HEK293 (cell line): ENCODE measurements around the gene PEPD.
A peak's percentile ranks its signal among the peaks of the same experiment; 100 is the strongest.

Source experiments
- CTCF ChIA-PET: fragments of 350-600 bp; formaldehyde crosslinking; extraction: SDS; loops from one replicate; lab custom pipeline; 2021; ENCODE audit warnings: antibody characterized with exemption; lab: Yijun Ruan, JAX
- POLR2A ChIA-PET: fragments of 300-600 bp; formaldehyde crosslinking; extraction: SDS; loops from one replicate; lab custom pipeline; 2020; ENCODE audit warnings: antibody characterized with exemption, inconsistent platforms; lab: Yijun Ruan, JAX
- H3K27ac ChIP-seq: fragments of 200-500 bp; sonication (Bioruptor generic); 2 replicates; pipeline ENCODE4 v1.5.1; 2014; ENCODE audit warnings: low read depth, low read length, control low read depth, inconsistent platforms; ENCODE audit errors: extremely low read depth
- H3K36me3 ChIP-seq, 2 experiments: fragments of 200-500 bp in 1 of 2; sonication (Bioruptor generic) in 1 of 2; 1 replicate in 1 of 2; 2 replicates in 1 of 2; pipeline ENCODE4 v1.5.1; 2014 to 2017; ENCODE audit warnings: inconsistent platforms in 2 of 2, low read length in 2 of 2; ENCODE audit not compliant: control insufficient read depth in 2 of 2, insufficient read depth in 1 of 2
- H3K4me1 ChIP-seq: fragments of 200-500 bp; sonication (Bioruptor generic); 2 replicates; pipeline ENCODE4 v1.5.1; 2014; ENCODE audit warnings: mild to moderate bottlenecking, low read length, inconsistent platforms; ENCODE audit not compliant: control insufficient read depth, insufficient read depth
- H3K4me3 ChIP-seq: 2 replicates; pipeline ENCODE4 v1.5.1; 2011; ENCODE audit warnings: low read depth, mild to moderate bottlenecking, control low read depth, low read length, moderate library complexity
- H3K9me3 ChIP-seq: fragments of 200-500 bp; sonication (Bioruptor generic); 2 replicates; pipeline ENCODE4 v1.5.1; 2014; ENCODE audit warnings: low read depth, low read length, inconsistent platforms; ENCODE audit not compliant: control insufficient read depth, insufficient read depth
- GLI2 ChIP-seq: fragments of 450-650 bp; formaldehyde crosslinking; IDR thresholded peaks from 2 replicates; pipeline ENCODE4; 2017; ENCODE audit warnings: missing biosample characterization, missing genetic modification characterization, low read depth, borderline replicate concordance
- ZBTB48 ChIP-seq: fragments of 450-650 bp; formaldehyde crosslinking; IDR thresholded peaks from 2 replicates; pipeline ENCODE4 v1.5.1; 2016; ENCODE audit warnings: missing biosample characterization, missing genetic modification characterization
- ZFP41 ChIP-seq: fragments of 450-650 bp; formaldehyde crosslinking; IDR thresholded peaks from 2 replicates; pipeline ENCODE4 v1.5.1; 2016; ENCODE audit warnings: missing biosample characterization, missing genetic modification characterization, borderline replicate concordance
- ZNF274 ChIP-seq, 2 experiments: fragments of 200-500 bp in 1 of 2; fragments of 450-650 bp in 1 of 2; sonication (Bioruptor generic) in 1 of 2; formaldehyde crosslinking in 1 of 2; IDR thresholded peaks; 2 replicates each; pipeline versions ENCODE4 v1.5.1 to v1.6.1; 2014 to 2016; ENCODE audit warnings: borderline replicate concordance in 1 of 2, inconsistent platforms in 1 of 2, low read length in 1 of 2, missing biosample characterization in 1 of 2, missing genetic modification characterization in 1 of 2
- ZNF398 ChIP-seq: fragments of 450-650 bp; formaldehyde crosslinking; IDR thresholded peaks from 2 replicates; pipeline ENCODE4 v1.5.1; 2017; ENCODE audit warnings: missing biosample characterization, missing genetic modification characterization
- ZNF404 ChIP-seq: fragments of 450-650 bp; formaldehyde crosslinking; IDR thresholded peaks from 2 replicates; pipeline ENCODE4 v1.5.1; 2017; ENCODE audit warnings: missing biosample characterization, missing genetic modification characterization
- ZNF529 ChIP-seq: fragments of 450-650 bp; formaldehyde crosslinking; IDR thresholded peaks from 2 replicates; pipeline ENCODE4 v1.5.1; 2017; ENCODE audit warnings: missing genetic modification characterization, missing biosample characterization; ENCODE audit not compliant: insufficient replicate concordance
- ZNF548 ChIP-seq: fragments of 450-650 bp; formaldehyde crosslinking; IDR thresholded peaks from 2 replicates; pipeline ENCODE4 v1.5.1; 2016; ENCODE audit warnings: missing biosample characterization, missing genetic modification characterization
- ZNF645 ChIP-seq: fragments of 450-650 bp; formaldehyde crosslinking; IDR thresholded peaks from 2 replicates; pipeline ENCODE4; 2016; ENCODE audit warnings: missing biosample characterization, missing genetic modification characterization
- ZNF670 ChIP-seq: fragments of 450-650 bp; formaldehyde crosslinking; IDR thresholded peaks from 2 replicates; pipeline ENCODE4 v1.5.1; 2016; ENCODE audit warnings: missing biosample characterization, missing genetic modification characterization, low read depth
- ZNF830 ChIP-seq: fragments of 450-650 bp; IDR thresholded peaks from 2 replicates; pipeline ENCODE4 v1.5.0; 2018; ENCODE audit warnings: missing biosample characterization, missing genetic modification characterization, low read depth, mild to moderate bottlenecking, moderate library complexity
- ZSCAN30 ChIP-seq: fragments of 450-650 bp; IDR thresholded peaks from 2 replicates; pipeline ENCODE4 v1.5.1; 2018; ENCODE audit warnings: missing biosample characterization, mild to moderate bottlenecking, missing genetic modification characterization, moderate library complexity
- TF ChIP-seq, protein P1 (sequence below): fragments of 450-650 bp; formaldehyde crosslinking; conservative IDR thresholded peaks from 2 replicates; pipeline ENCODE4 v1.5.1; 2016; ENCODE audit warnings: low read depth, missing biosample characterization, missing genetic modification characterization
- TF ChIP-seq, protein P2 (sequence below): fragments of 450-650 bp; formaldehyde crosslinking; IDR thresholded peaks from 2 replicates; pipeline ENCODE4 v1.5.1; 2016; ENCODE audit warnings: missing biosample characterization, missing genetic modification characterization, borderline replicate concordance
- TF ChIP-seq, protein P3 (sequence below): fragments of 450-650 bp; formaldehyde crosslinking; IDR thresholded peaks from 2 replicates; pipeline ENCODE4 v1.5.1; 2016; ENCODE audit warnings: missing biosample characterization, missing genetic modification characterization

The PEPD gene

DNA sequence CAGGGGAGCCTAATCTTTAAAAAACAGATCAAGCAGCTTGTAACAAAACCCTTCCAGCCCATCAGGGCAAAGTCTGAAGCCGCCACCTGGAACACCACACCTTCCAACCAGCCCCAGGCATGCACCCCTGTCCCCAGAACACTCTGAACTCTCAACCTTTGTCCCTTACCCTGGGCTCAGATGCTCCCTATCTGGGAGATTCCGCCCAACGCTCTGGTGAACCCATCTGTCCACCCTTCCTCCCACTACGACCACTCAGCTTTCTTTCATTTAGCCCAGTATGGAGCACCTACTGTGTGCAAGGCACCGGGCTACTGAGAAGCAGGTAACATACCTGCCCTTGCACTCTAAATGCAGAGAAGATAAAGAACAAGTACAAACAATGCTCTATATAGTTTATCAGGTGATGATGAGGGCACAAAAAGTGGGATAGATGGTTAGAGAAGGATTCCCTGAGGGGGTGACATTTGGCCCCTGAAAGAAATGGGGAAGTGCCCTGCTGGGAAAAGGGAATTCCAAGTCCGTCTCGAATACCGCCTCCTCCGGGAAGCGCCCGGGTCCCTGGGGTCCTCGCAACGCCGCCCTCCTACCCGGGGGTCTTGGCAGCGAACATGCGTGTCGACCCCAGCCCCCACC, 629 bp downstream of the PEPD start:
- TF ChIP-seq, protein P1, sequence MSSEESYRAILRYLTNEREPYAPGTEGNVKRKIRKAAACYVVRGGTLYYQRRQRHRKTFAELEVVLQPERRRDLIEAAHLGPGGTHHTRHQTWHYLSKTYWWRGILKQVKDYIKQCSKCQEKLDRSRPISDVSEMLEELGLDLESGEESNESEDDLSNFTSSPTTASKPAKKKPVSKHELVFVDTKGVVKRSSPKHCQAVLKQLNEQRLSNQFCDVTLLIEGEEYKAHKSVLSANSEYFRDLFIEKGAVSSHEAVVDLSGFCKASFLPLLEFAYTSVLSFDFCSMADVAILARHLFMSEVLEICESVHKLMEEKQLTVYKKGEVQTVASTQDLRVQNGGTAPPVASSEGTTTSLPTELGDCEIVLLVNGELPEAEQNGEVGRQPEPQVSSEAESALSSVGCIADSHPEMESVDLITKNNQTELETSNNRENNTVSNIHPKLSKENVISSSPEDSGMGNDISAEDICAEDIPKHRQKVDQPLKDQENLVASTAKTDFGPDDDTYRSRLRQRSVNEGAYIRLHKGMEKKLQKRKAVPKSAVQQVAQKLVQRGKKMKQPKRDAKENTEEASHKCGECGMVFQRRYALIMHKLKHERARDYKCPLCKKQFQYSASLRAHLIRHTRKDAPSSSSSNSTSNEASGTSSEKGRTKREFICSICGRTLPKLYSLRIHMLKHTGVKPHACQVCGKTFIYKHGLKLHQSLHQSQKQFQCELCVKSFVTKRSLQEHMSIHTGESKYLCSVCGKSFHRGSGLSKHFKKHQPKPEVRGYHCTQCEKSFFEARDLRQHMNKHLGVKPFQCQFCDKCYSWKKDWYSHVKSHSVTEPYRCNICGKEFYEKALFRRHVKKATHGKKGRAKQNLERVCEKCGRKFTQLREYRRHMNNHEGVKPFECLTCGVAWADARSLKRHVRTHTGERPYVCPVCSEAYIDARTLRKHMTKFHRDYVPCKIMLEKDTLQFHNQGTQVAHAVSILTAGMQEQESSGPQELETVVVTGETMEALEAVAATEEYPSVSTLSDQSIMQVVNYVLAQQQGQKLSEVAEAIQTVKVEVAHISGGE (tag by site-specific recombination), result 0 out of 2 replicates have a peak, but pooled peaks have one; percentile 19
- no peak for TF ChIP-seq ZNF529 (tag by site-specific recombination)
- TF ChIP-seq, all 188 proteins: peak for 1
- CTCF ChIA-PET, result interaction anchor here (0.5 to 1.7 kb wide), 4 partner anchors 90 to 389 kb away, joined by 3 to 5 read pairs (median 3); no protein-coding TSS in a partner anchor
- peaks cover 12% of the 10 kb centered on the region for H3K4me1 ChIP-seq
- no peaks in the 10 kb centered on the region for H3K9me3 ChIP-seq
- peak overlapping the region; percentile 74 for H3K4me3 ChIP-seq
- POLR2A ChIA-PET, result interaction anchor here (0.5 to 3.6 kb wide), 16 partner anchors 10 to 632 kb away, joined by 3 to 23 read pairs (median 3); no protein-coding TSS in a partner anchor
- no peaks in the 10 kb centered on the region; a peak in 1 of 3 replicates for H3K36me3 ChIP-seq
- H3K27ac ChIP-seq, result peak overlapping the region; percentile 16; the same call in 1 of the 2 replicates

- no peaks in the 10 kb centered on the region for H3K9me3 ChIP-seq
- peaks cover 12% of the 10 kb centered on the region for H3K4me1 ChIP-seq
- no peak overlapping the region for H3K4me3 ChIP-seq
- ChIA-PET CTCF (interaction anchor here (0.6 to 1.7 kb wide), 5 partner anchors 90 to 1747 kb away, joined by 3 to 5 read pairs (median 3); no protein-coding TSS in a partner anchor), POLR2A (interaction anchor here (1.1 to 3.6 kb wide), 2 partner anchors 9 to 90 kb away, joined by 3 to 23 read pairs; no protein-coding TSS in a partner anchor)
- H3K36me3 ChIP-seq, result no peaks in the 10 kb centered on the region; a peak in 1 of 3 replicates
- H3K27ac ChIP-seq, result no peak overlapping the region
- TF ChIP-seq ZSCAN30 (tag by site-specific recombination) (no peak), ZBTB48 (tag by site-specific recombination) (no peak), ZNF404 (tag by site-specific recombination) (no peak), ZNF274 (IDR thresholded peaks at IDR 0.05; ENCODE audit: low read length) (no peak), ZNF274 (tag by site-specific recombination; IDR thresholded peaks at IDR 0.05; ENCODE audit: borderline replicate concordance) (no peak), ZNF670 (tag by site-specific recombination) (no peak), ZNF830 (no peak), ZNF645 (no peak), ZFP41 (no peak), ZNF398 (tag by site-specific recombination) (no peak), GLI2 (no peak), ZNF548 (tag by site-specific recombination) (no peak)
- TF ChIP-seq, protein P2, sequence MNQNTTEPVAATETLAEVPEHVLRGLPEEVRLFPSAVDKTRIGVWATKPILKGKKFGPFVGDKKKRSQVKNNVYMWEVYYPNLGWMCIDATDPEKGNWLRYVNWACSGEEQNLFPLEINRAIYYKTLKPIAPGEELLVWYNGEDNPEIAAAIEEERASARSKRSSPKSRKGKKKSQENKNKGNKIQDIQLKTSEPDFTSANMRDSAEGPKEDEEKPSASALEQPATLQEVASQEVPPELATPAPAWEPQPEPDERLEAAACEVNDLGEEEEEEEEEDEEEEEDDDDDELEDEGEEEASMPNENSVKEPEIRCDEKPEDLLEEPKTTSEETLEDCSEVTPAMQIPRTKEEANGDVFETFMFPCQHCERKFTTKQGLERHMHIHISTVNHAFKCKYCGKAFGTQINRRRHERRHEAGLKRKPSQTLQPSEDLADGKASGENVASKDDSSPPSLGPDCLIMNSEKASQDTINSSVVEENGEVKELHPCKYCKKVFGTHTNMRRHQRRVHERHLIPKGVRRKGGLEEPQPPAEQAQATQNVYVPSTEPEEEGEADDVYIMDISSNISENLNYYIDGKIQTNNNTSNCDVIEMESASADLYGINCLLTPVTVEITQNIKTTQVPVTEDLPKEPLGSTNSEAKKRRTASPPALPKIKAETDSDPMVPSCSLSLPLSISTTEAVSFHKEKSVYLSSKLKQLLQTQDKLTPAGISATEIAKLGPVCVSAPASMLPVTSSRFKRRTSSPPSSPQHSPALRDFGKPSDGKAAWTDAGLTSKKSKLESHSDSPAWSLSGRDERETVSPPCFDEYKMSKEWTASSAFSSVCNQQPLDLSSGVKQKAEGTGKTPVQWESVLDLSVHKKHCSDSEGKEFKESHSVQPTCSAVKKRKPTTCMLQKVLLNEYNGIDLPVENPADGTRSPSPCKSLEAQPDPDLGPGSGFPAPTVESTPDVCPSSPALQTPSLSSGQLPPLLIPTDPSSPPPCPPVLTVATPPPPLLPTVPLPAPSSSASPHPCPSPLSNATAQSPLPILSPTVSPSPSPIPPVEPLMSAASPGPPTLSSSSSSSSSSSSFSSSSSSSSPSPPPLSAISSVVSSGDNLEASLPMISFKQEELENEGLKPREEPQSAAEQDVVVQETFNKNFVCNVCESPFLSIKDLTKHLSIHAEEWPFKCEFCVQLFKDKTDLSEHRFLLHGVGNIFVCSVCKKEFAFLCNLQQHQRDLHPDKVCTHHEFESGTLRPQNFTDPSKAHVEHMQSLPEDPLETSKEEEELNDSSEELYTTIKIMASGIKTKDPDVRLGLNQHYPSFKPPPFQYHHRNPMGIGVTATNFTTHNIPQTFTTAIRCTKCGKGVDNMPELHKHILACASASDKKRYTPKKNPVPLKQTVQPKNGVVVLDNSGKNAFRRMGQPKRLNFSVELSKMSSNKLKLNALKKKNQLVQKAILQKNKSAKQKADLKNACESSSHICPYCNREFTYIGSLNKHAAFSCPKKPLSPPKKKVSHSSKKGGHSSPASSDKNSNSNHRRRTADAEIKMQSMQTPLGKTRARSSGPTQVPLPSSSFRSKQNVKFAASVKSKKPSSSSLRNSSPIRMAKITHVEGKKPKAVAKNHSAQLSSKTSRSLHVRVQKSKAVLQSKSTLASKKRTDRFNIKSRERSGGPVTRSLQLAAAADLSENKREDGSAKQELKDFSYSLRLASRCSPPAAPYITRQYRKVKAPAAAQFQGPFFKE (tag by site-specific recombination), result no peak
- TF ChIP-seq, protein P3, sequence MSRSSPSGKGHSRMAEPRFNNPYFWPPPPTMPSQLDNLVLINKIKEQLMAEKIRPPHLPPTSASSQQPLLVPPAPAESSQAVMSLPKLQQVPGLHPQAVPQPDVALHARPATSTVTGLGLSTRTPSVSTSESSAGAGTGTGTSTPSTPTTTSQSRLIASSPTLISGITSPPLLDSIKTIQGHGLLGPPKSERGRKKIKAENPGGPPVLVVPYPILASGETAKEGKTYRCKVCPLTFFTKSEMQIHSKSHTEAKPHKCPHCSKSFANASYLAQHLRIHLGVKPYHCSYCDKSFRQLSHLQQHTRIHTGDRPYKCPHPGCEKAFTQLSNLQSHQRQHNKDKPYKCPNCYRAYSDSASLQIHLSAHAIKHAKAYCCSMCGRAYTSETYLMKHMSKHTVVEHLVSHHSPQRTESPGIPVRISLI, result no peak
Observed at GRCh38 chr19:33520048-33520643, 1.4 kb downstream of the PEPD start.
